Hepatic stellate cell (primary cell): ENCODE results near the gene PAK6.

ENCODE experiments used
- DNase-seq: peaks from one replicate; pipeline ENCODE4 v3.0.0; 2011; ENCODE audit warnings: low spot score

Gene PAK6

GRCh38 chr15:40310001-40310959 lies 71.4 kb downstream of the PAK6 start:
- no peak for DNase-seq

GRCh38 chr15:40310993-40311392 lies 72.1 kb downstream of the PAK6 start:
- DNase-seq = no peak

GRCh38 chr15:40312370-40313158 lies 73.7 kb downstream of the PAK6 start:
- no peak for DNase-seq

- DNase-seq = no peak
Measured at GRCh38 chr15:40313531-40314398, 74.9 kb downstream of the PAK6 start.

GRCh38 chr15:40314723-40315276 lies 75.9 kb downstream of the PAK6 start:
- DNase-seq = peak; percentile 61

- no peak for DNase-seq
Measured at GRCh38 chr15:40316931-40317330, 78.1 kb downstream of the PAK6 start.

- no peak for DNase-seq
Measured at GRCh38 chr15:40317580-40317979, 78.7 kb downstream of the PAK6 start.

- no peak for DNase-seq
Measured at GRCh38 chr15:40320409-40320808, 81.5 kb downstream of the PAK6 start.

- peak; percentile 78 for DNase-seq
Measured at GRCh38 chr15:40320931-40321371, 82.1 kb downstream of the PAK6 start.

- peak; percentile 71 for DNase-seq
Measured at GRCh38 chr15:40322531-40323238, 83.8 kb downstream of the PAK6 start.

GRCh38 chr15:40323239-40323952 lies 84.5 kb downstream of the PAK6 start, which contains the start of gene INAFM2:
Gene INAFM2 (plus strand): TSS chr15:40323692. CDS start chr15:40324056, 364 bp downstream.
- DNase-seq = peak; percentile 95

- no peak for DNase-seq
Measured at GRCh38 chr15:40323953-40324937, 85.4 kb downstream of the PAK6 start.

GRCh38 chr15:40325188-40325587 lies 86.3 kb downstream of the PAK6 start:
- no peak for DNase-seq

- no peak for DNase-seq
Measured at GRCh38 chr15:40325700-40326099, 86.8 kb downstream of the PAK6 start.
